Right kidney (tissue), 1 donor: ENCODE results near the gene KCNAB1.
A peak's percentile ranks its signal among the peaks of the same experiment; 100 is the strongest.
"Not testable (repeated sequence)": the region's sequence is repeated elsewhere in the genome, so short reads cannot be mapped to it uniquely, and the experiment has no call there.

Source experiments
- DNase-seq: peaks from one replicate; pipeline ENCODE4 v3.0.0-alpha.2; 2016

KCNAB1 gene

GRCh38 chr3:156547637-156548036 lies 427.3 kb downstream of the KCNAB1 start:
- DNase-seq = no peak

GRCh38 chr3:156548041-156548687 lies 427.8 kb downstream of the KCNAB1 start:
- DNase-seq = no peak

GRCh38 chr3:156548902-156549301 lies 428.5 kb downstream of the KCNAB1 start:
- DNase-seq = no peak

GRCh38 chr3:156551261-156551660 lies 430.9 kb downstream of the KCNAB1 start:
- DNase-seq = no peak

- no peak for DNase-seq
These were observed 431.4 kb downstream of the KCNAB1 start for GRCh38 chr3:156551746-156552145.

- DNase-seq = no peak
These were observed 432.6 kb downstream of the KCNAB1 start for GRCh38 chr3:156552973-156553372.

- DNase-seq = no peak
These were observed 433.5 kb downstream of the KCNAB1 start for GRCh38 chr3:156553705-156554356.

GRCh38 chr3:156554515-156554841 lies 434.1 kb downstream of the KCNAB1 start:
- DNase-seq = no peak

- DNase-seq = peak; percentile 94
These were observed 434.7 kb downstream of the KCNAB1 start, which contains the start of gene SSR3 for GRCh38 chr3:156554842-156555687. Gene SSR3, minus strand, starts transcription at chr3:156555117. Its CDS starts 28 bp downstream, at chr3:156555089.

- DNase-seq = no peak
These were observed 438.0 kb downstream of the KCNAB1 start for GRCh38 chr3:156558389-156558788.

GRCh38 chr3:156559321-156559720 lies 438.9 kb downstream of the KCNAB1 start:
- no peak for DNase-seq

GRCh38 chr3:156561533-156561932 lies 441.2 kb downstream of the KCNAB1 start:
- no peak for DNase-seq

GRCh38 chr3:156562486-156562885 lies 442.1 kb downstream of the KCNAB1 start:
- not testable (repeated sequence) for DNase-seq

GRCh38 chr3:156563900-156564682 lies 443.7 kb downstream of the KCNAB1 start:
- no peak for DNase-seq

GRCh38 chr3:156569016-156569415 lies 448.6 kb downstream of the KCNAB1 start:
- not testable (repeated sequence) for DNase-seq

GRCh38 chr3:156569881-156570280 lies 449.5 kb downstream of the KCNAB1 start:
- not testable (repeated sequence) for DNase-seq

- DNase-seq = no peak
These were observed 455.3 kb downstream of the KCNAB1 start for GRCh38 chr3:156575641-156576040.

GRCh38 chr3:156576051-156576450 lies 455.7 kb downstream of the KCNAB1 start:
- no peak for DNase-seq

- no peak for DNase-seq
These were observed 456.4 kb downstream of the KCNAB1 start for GRCh38 chr3:156576651-156577348.

GRCh38 chr3:156577736-156578135 lies 457.4 kb downstream of the KCNAB1 start:
- no peak for DNase-seq

GRCh38 chr3:156579427-156579851 lies 459.1 kb downstream of the KCNAB1 start:
- DNase-seq = no peak

- DNase-seq = no peak
These were observed 460.7 kb downstream of the KCNAB1 start for GRCh38 chr3:156581033-156581432.
